GM19328 (cell line): ENCODE data around the gene MACROD1.

Source experiments
- ATAC-seq: cut with Tn5 transposase; IDR thresholded peaks from one replicate; pipeline ENCODE4 v1.9.1; 2021; ENCODE audit warnings: mild to moderate bottlenecking, moderate library complexity; ENCODE audit not compliant: unreplicated experiment

Gene MACROD1

DNA sequence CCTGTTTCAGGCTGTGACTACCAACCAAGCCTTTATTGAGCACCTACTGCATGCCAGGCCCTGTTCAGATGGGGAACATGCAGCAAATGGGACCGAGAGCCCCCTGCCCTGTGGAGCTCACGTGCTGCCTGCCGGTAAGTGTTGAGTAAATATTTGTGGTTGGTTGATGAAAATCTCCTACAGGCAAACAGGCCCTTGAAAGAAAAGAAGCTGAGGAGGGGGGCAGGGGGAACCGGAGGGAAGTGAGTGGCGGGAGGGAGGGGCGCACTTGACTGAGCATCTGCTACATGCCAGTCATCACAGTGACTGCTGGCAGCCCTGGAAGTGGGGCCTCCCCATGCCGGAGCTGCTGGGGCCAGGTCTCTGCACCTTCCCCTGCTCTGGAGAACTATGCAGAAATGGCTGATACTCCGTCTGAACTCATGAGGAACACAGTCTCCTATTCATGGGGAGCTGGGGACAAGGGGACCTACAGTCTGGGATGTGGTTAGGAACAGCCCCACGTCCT, 34.2 kb downstream of the MACROD1 start:
- ATAC-seq = no peak

DNA sequence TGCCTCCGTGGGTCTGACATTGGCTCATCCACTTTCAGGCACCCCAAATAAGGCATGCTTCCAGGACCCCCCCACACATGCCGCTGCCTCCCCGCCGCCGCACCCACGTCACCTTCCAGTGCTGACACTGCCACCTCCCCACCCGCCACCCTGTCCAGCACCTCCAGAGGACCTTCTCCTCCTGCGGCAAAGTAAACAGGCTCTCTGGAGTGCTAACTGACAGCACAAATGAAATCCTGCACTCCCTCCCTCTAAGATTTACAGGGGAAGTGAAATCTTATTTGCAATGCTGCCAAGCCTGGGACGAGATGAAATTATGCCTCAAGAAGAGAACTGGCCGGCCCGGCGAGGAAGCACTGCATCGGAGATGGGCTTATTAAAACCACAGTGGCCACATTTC, 35.3 kb downstream of the MACROD1 start:
- ATAC-seq = no peak

DNA sequence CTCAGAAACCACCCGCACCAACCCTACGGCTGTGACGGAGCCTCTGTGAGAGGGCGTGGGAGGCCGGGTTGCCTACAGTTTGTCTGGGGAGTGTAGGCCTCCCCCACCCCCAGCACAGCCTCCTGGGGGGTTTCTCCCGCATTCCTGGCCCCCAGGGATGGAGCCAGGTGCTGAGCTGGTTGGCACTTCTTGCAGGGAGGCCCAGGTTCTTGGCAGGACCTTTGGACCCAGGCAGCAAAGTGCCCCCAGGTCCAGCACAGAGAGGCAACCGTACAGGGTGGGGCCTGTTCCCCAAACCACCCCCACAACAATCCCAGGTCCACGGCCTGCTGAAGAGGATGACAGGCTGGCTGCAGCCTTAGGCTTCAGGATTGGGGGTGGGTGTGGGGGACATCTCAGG, 36.5 kb downstream of the MACROD1 start:
- ATAC-seq = no peak

DNA sequence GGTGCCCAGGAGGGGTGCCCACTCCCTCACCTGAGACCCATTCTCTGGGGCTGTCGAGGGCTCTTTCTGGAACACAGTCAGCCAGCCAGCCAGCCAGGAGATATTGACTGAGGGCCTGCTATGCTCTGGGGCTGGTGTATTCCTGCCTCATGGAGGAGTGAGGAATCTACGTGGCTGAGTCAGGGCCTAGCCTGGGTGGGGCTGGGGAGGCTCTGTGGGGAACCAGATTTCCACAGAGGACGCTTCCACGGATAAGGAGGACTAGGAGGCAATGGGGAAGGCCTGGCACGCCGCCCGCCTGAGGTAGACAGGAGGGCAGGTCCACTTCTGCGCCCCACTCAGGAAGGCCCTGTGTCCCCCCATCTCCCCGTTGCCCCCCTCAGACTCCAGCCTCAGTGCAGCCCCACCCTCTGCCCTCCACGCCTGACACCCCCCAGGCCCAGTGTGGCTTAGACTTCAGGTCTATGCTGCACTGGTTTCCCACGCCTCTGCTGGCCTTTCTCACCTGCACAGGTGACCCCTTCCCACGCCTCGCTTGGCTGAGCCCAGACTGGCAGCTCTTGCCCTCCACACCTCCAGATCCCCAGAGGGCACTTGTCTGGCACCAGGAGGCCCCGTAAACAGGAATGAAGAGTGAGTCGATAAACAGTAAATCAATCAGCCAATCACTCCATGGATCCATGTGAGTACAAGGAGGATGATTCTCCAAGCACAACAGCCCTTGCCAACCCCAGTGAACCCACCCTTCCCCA, 37.5 kb downstream of the MACROD1 start:
- no peak for ATAC-seq

DNA sequence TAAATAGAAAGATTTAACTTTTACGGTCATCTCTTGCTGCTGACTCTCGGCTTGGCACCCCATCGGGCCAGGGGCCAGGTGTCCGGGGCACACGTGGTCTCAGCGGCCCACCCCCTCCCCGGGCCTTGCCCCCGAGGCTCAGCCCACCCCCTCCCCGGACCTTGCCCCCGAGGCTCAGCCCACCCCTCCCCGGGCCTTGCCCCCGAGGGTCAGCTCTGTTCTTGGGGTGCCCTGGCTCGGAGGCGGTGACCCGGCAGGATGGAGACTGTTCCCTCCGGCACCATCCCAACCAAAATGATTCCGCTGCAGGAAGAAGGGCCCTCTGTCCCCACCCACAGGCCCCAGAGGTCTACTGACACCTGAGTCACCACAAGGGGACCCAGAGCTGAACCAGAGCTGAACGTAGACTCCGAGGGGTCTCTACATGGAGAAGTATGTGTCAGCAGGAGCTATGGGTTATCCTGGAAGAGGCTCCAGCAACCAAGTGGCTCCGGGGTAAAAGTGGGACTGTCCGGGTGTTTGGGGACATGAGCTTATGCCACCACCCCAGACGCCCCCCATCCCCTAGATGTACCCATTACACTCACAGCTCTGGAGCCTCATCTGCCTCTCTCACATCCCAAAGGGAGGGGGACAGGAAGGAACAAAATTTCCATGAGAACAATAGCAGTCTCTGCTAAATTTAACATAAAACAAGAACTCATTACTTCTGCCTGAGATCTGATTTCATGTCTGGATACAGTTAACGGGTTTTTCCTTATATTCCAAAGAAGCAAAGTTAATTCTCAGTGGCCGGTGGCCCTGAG, 38.4 kb downstream of the MACROD1 start:
- ATAC-seq = no peak

DNA sequence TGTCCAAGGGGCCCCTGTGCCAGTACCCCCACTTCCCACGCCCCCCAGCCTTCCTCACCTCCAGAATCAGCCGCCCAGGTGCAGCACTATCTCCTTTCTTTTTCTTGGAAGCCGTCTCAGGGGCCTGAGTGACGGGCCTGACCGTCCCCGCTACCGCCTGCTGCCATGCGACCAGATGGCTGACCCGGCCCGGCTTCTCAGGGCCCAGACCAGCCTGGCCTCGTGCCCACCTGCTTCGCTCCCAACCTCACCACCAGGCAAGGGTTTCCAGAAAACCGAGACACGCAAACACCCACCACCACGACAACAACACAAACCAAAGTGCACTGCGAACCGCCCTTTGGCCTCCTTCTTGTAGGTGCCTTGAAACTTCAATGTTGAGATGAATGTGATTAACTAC, 39.1 kb downstream of the MACROD1 start:
- no peak for ATAC-seq

DNA sequence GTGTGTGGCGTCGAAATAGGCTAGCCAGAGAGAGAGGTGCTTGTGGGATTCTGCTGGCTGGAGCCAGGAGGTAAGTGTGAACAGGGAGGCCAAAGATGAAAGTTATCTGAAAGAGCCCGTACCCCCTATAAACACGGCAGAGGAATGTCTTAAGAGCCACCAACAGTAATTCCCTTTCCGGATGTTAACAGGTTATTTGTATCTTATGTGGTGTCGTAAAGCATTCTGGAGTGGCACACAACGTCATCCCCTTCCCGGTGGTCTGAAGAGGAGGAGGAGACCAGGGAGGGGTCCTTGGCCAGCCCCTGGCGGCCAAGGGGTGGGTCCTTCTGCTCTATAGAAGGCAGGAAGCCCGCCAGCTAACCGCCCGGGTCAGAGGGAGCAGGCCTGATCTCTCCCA, 39.5 kb downstream of the MACROD1 start:
- no peak for ATAC-seq

DNA sequence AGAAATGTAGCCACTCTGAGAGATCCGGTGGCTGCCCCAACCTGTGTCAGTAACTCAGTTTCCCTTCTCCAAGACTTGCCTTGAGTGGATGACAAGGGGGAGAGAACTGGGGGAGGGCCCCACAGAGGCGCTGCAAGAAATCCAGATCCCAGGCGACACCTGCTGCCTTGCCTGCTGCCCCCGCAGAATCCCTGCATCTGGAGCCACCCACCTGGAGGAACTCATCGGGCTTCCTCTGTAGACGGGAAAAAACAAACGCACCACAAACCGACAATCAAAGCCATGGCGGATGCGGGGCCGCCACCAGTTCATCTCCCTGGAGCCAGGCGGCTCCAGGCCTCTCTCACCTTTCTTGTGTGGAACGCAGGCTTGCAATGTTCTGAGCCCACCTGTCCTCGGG, 40.2 kb downstream of the MACROD1 start:
- no peak for ATAC-seq

DNA sequence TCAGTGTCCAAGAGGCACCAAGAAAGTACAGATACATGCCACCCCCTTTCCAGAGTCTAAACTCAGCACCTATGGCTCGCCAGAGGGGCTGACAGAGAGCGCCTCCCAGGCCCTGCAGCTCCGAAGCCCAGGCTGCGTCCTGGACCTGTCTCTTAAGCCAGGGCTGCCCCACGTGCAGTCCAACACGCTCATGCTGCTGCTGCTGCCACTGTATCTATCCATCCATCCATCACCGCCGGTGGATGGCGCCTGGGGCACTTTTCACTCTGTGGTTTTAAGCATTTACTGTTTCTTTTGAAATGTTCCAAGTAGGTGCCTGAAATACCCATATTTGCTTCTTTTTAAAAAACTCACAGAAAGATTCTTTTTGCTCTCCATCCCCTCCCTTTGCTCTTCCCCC, 41.8 kb downstream of the MACROD1 start:
- ATAC-seq = no peak

DNA sequence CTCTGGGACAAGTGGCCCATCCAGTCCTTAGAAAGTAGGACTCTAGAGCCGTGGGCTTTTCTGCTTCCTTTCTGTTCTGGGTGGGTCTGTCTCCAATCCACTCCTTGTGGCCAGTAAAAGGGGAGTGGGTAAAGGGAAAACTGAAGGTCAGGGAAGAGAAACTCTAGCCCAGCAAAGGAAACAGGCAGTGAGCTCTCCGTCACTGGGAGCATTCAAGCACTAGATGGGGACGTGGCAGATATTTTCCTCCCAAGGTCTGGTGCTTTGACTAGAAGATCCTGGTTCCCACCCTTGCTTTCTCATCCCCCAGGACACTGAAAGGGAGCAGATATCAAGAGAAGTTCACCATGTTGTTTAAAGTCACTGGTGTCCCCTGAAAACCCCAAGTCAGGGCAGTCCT, 42.2 kb downstream of the MACROD1 start:
- no peak for ATAC-seq

DNA sequence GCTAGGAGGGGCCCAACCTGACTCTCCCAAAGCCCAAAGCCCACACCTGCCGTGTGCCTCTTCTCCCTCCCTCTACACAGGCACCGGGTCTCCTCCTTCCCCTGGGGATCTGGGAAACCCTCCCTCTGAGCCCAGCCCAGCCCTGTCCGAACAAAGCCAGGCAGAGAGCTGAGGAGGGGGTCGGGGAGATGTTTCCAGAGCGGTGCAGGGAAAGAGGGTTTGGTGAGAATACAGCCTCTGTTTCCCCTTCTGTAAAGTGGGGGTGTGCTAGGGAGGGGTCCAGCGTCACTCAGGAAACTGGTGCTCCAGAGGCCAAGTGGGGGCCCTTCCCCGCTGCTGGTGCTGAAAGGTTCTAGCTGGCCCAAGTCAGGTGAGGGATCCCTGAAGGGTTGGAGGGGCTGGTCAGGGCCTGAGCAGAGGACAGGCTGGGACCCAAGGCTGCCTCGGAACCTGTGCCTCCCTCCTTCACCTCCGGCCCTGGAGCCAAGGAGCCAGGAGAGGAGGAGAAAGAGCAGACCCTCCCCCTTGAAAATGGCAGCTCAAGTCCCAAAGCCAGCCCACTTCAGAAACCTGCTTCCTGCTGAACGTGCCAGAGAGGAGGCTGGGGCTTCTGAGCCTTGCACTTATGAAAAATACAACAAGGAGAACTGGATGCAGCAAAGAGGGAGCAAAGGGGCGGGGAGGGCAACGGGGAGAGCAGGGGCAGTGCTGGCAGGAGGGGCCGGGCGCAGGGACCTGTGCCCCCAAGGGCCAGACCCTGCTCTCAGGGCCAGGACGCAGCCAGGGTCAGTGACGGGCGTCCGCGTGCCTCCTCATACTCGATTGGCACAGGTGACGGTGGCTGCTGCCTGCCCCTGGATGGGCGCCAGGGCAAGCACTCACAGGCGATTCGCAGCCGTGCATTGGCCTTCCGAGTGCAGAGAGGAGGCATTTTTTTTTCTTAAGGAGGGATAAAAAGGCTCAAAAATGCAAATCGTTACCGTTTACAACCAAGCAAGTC, 43.2 kb downstream of the MACROD1 start:
- ATAC-seq = no peak

DNA sequence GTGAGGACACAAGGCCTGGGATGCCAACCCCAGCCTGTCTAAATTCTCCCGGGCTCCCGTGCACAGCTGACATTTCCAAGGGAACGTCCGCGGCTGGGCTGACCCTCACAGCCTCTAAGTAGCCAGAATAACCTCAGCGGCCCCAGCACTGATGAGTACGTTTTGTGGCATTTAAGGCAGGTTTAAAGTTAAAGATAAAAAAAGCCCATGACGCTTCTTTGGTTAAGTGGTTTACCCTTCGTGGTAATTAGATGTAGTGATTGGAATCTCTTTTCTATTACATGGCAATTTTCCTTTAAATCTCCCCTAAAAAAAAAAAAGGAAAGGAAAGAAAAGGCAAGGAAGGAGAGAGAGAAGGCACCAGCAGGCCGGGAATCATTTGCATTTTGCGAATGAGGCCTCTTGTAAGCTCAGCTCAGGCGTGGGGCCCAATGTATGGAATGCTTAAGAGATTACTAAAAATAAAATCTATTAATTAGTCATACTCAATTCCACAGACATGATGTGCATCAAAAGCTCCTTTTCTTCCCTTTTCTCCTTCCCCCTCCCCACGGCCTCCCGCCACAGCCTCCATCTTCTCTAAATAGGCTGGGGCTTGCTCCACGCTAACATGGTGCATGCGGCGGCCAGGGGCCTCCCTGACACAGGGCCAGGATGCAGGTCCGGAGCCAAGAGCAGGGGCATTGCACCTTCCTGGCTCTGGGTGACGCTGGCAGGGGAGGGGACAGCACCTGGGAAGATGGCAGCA, 44.1 kb downstream of the MACROD1 start:
- ATAC-seq = no peak

DNA sequence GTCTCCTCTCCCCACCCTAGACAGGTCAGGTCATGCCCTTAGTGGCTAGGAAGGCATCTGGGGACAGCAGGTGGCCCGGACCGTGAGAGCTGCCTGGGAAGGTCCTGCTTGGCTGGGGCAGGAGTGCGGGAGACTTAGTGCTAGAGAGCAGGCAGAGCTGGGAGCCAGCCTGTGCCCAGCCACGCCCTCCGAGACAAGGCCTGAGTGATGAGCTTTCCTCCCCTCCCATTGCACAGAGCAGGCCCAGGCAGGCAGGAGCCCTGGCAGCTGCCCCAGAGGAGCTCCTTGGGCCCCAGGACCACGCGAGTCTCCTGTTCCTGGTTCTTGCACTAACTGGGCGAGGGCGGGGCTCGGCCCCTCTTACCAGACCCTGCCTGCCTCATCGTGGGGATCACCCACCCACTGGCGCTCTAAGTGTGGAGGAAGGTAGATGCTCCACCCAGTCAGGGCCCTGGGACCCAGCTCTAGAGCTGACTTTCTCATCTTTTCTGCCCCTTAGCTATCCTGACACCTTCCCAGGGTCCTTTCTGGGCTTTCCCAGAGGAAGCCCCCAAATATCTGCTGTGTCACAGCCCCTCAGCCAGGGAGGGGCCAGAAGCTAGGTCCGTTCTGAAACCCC, 44.9 kb downstream of the MACROD1 start:
- ATAC-seq = no peak

DNA sequence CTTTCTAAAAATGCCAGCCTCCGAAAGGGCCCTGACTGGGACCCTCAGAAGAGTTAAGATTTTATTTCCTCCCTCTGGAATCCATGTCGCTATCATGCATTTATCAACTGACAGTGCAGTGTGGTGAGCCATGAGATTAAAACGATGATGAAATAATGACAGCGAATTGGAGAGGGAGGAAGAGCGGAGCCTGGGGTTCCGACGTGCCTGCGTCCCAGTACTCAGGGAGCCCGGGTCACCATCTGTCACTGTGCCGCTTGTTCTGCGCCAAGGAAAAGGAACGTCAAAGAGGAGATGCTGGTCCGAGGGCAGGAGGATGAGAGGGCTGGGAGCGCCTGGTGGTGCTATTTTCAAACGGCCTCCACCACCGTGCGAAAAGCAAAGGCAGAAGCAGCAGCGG, 46.2 kb downstream of the MACROD1 start:
- ATAC-seq = no peak

DNA sequence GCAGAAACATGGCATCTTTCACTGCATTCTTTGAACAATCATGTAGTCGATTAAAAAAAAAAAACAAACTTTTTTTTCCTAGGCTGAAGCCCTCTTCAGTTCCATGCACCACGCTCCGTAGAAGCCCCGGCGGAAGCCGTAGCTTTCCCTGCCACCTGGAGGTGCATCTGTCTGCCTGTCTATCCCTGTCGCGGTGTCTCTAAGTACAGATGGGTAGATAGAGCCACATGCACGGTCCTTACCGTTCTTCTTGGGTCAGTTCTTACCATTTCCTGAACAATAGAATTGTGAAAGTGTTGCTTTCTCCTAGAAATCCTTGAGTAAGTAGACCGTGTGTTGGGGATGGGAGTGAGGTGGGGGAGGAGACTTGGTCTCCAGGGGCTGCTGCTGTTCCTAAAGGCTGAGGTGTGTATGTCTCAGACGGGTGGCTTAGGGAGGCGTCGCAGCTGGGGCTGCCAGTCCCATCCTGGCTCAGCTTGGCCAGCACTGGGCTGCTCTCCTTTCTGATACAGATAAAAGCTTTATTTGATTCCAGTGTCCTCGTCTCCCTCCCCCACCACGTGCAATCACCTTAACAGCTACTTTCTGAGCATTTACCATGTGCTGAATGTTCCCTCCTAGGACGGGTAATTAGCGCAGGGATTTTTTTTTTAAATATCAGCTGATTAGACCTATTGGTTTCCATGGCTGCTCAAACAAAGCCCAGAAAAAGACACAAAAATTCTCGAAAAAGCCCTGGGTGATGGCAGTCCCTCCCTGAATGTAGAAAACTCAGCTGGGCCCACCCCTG, 46.8 kb downstream of the MACROD1 start:
- ATAC-seq = no peak

DNA sequence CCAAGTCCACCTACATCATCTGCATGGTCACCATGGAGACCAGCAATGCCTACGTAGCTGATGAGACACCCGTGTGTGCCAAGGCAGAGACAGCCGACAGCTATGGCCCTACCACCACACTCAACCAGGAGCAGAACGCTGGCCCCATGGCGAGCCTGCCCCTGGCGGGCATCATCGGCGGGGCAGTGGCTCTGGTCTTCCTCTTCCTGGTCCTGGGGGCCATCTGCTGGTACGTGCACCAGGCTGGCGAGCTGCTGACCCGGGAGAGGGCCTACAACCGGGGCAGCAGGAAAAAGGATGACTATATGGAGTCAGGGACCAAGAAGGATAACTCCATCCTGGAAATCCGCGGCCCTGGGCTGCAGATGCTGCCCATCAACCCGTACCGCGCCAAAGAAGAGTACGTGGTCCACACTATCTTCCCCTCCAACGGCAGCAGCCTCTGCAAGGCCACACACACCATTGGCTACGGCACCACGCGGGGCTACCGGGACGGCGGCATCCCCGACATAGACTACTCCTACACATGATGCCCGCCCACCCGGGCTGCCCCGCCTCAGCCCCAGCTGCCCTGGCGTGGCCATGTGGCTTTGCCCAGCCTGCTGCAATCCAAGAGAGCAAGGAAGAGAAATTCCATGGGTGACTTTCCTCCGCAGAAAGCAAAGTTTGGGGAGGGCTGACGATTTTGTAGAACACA, 48.0 kb downstream of the MACROD1 start:
- no peak for ATAC-seq

DNA sequence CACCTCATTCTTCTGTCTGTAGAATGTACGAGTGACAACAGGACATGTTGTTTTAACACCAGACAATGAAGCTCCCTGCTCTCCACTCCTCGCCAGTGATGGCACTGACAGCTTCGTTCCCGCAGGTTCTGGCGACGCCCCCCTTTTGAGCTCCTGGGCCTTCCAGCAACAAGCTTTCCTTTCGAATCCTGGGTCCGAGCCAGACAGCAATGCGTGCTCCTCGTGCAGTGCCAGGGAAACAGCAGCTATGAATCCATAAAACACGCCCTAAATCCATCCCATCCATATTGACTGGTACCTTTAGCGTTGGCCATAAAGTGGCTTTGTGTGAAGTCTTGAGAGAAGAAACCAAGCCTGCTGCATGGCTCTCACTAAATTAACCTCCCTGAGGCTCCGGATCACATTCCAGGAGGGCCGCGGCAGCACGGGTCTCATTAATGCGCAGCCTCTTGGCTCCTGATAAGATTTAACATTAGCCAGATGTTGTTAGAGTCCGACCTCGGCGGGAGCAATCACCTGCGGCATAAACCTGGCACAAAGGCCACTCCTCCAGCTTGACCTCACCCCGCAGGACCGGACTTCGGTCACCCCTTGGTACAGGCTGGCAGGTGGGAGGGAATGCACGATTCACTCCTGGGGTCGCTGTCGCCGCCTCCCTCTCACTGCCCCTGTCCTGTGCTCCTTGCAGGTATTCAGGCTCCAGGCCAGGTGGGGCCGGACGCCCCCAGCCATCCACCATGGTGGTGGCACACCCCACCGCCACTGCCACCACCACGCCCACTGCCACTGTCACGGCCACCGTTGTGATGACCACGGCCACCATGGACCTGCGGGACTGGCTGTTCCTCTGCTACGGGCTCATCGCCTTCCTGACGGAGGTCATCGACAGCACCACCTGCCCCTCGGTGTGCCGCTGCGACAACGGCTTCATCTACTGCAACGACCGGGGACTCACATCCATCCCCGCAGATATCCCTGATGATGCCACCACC, 50.1 kb downstream of the MACROD1 start:
- ATAC-seq = no peak
